ENCODE results near the gene DGCR6L.
"Not testable (repeated sequence)": the region's sequence is repeated elsewhere in the genome, so short reads cannot be mapped to it uniquely, and the experiment has no call there.

DNA sequence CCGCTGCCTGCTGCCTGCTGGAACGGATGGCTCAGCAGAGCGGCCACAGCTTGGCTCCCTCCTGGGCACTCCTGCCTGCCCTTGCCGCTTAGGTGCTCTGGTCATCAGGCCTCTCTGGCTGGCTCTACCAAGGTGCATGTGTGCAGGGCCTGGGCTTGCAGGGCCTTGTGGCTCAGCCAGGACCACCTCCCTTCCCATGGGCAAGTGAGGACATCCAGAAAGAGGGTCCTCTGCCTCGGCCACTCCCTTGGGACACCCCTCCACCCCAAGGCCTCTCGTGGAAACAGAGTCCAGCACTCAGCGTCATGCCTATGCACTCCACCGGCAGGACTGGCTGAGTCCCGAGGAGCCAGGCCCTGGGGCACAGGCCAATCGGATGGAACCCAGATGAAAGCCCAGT is 45.5 kb downstream of the DGCR6L start:
- TF ChIP-seq, protein P1, sequence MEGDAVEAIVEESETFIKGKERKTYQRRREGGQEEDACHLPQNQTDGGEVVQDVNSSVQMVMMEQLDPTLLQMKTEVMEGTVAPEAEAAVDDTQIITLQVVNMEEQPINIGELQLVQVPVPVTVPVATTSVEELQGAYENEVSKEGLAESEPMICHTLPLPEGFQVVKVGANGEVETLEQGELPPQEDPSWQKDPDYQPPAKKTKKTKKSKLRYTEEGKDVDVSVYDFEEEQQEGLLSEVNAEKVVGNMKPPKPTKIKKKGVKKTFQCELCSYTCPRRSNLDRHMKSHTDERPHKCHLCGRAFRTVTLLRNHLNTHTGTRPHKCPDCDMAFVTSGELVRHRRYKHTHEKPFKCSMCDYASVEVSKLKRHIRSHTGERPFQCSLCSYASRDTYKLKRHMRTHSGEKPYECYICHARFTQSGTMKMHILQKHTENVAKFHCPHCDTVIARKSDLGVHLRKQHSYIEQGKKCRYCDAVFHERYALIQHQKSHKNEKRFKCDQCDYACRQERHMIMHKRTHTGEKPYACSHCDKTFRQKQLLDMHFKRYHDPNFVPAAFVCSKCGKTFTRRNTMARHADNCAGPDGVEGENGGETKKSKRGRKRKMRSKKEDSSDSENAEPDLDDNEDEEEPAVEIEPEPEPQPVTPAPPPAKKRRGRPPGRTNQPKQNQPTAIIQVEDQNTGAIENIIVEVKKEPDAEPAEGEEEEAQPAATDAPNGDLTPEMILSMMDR (IDR thresholded peaks at IDR 0.05), result not testable (repeated sequence)
- TF ChIP-seq POLR2A (IDR thresholded peaks at IDR 0.05), result not testable (repeated sequence)

All from thyroid gland (tissue), 4 donors.